NCI-H1694 (cell line): ENCODE measurements around the gene TRIM32.
"Not testable (repeated sequence)": the region's sequence is repeated elsewhere in the genome, so short reads cannot be mapped to it uniquely, and the experiment has no call there.

Experiments used
- DNase-seq: peaks from one replicate; lab custom pipeline; 2025; lab: John Stamatoyannopoulos, UW

The TRIM32 gene

GRCh38 chr9:116683535-116683934 lies 3.6 kb upstream of the TRIM32 start:
- DNase-seq = no peak

- DNase-seq = no peak
Observed at GRCh38 chr9:116685166-116685565, 1.9 kb upstream of the TRIM32 start.

- DNase-seq = no peak
Observed at GRCh38 chr9:116686135-116686534, 970 bp upstream of the TRIM32 start.

GRCh38 chr9:116686693-116687073 lies 422 bp upstream of the TRIM32 start:
- no peak for DNase-seq

- DNase-seq = no peak
Observed at GRCh38 chr9:116687754-116688135, 640 bp downstream of the TRIM32 start.

- no peak for DNase-seq
Observed at GRCh38 chr9:116688806-116689485, 1.8 kb downstream of the TRIM32 start.

GRCh38 chr9:116689486-116690032 lies 2.5 kb downstream of the TRIM32 start:
- DNase-seq = no peak

- DNase-seq = not testable (repeated sequence)
Observed at GRCh38 chr9:116690805-116691204, 3.7 kb downstream of the TRIM32 start.

- DNase-seq = no peak
Observed at GRCh38 chr9:116691607-116692006, 4.5 kb downstream of the TRIM32 start.

GRCh38 chr9:116692616-116693015 lies 5.5 kb downstream of the TRIM32 start:
- DNase-seq = no peak

- no peak for DNase-seq
Observed at GRCh38 chr9:116693233-116693731, 6.2 kb downstream of the TRIM32 start.

GRCh38 chr9:116694785-116695291 lies 7.7 kb downstream of the TRIM32 start:
- no peak for DNase-seq

- no peak for DNase-seq
Observed at GRCh38 chr9:116695438-116695837, 8.3 kb downstream of the TRIM32 start.

- DNase-seq = no peak
Observed at GRCh38 chr9:116697362-116697761, 10.3 kb downstream of the TRIM32 start.

- no peak for DNase-seq
Observed at GRCh38 chr9:116697887-116698286, 10.8 kb downstream of the TRIM32 start.

GRCh38 chr9:116700279-116700678 lies 13.2 kb downstream of the TRIM32 start:
- no peak for DNase-seq

- no peak for DNase-seq
Observed at GRCh38 chr9:116700882-116701865, 14.1 kb downstream of the TRIM32 start.

- no peak for DNase-seq
Observed at GRCh38 chr9:116701940-116702642, 15.0 kb downstream of the TRIM32 start.

GRCh38 chr9:116703634-116704033 lies 16.5 kb downstream of the TRIM32 start:
- DNase-seq = no peak

- no peak for DNase-seq
Observed at GRCh38 chr9:116704470-116704869, 17.4 kb downstream of the TRIM32 start.

GRCh38 chr9:116705531-116705930 lies 18.4 kb downstream of the TRIM32 start:
- no peak for DNase-seq
